T-helper 2 cell (primary cell): ENCODE data around the gene SLC2A4.

Source experiments
- DNase-seq, 5 experiments: peaks; one replicate each; pipeline versions ENCODE4 v3.0.0 to v3.0.0-alpha.2; 2012 to 2022

The SLC2A4 gene

DNA sequence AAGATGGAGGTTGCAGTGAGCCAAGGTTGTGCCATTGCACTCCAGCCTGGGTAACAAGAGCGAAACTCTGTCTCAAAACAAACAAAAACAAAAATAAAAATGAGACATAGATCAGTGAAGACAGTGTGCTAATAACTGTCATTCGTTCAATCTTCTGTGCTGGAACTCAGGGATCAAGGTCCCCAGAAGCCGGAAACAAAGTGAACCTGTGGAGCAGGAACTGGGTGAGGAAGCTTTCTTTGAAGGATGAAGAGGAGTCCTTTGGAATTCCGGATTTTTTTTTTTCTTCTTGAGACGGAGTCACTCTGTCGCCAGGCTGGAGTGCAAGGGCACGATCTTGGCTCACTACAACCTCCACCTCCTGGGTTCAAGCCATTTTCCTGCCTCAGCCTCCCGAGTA lies 2.1 kb upstream of the SLC2A4 start:
- DNase-seq = no peak

DNA sequence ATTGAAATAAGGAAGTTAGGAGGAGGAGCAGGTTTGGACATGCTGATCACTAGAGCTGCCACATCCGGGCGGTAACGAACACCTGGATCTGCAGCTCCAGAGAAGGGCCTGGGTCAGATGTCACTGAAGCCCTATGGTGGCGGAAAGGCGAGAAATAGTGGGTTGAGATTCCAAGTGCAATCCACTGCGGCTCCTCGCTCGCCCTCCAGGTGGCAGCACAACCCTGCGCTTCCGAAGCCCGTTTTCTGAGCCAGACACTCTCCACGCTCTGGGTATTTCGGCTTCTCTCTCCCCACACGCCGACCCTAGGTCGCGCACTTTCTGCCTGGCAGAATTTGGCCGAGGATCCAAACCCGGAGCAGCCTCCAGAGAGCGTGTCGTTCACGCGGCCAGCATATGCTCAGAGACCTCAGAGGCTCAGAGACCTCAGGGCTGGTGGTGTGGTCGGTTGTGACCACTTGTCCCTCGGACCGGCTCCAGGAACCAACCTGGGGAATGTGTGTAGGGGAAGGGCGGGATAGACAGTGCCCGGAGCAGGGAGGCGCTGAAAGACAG lies 922 bp upstream of the SLC2A4 start:
- DNase-seq = peak; percentile 67 to 81 (median 78)

DNA sequence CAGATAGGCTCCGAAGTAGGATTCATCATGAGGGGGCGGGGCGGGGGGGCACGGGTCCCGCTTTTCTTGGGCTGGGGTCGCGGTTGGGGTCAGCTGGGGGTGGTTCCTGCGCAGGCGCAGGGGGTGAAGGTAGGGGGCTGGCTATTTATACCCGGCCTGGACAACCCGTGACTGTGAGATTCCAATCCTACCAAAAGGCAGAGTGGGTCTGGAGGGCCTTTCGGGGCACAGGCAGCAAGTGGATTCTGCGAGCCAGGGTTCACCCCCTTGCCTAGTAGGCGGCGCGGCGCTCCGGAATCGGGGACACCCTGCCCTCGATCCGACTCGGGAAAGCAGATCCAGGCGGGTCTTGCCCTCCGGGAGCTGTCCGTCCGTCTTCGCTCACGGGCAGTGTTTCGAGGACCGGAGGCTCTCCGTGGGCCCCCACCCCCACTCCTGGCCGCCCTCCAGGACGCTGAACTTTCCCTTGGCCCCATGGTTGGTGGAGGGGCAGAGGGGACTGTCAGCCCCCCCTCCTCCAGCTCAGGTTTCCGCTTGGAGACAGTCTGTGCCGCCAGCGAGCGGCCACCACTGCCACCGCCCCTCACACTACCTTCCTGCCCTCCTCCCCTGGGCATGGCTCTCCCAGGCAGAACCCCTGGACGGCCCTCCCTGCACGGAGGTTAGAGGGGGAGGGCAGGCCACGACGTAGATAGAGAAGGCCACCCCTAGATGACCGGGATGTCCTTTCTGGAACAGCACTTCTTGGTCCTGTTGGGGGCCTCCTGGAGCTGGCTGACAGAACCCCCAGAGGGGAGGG lies 634 bp downstream of the SLC2A4 start:
- no peak for DNase-seq

DNA sequence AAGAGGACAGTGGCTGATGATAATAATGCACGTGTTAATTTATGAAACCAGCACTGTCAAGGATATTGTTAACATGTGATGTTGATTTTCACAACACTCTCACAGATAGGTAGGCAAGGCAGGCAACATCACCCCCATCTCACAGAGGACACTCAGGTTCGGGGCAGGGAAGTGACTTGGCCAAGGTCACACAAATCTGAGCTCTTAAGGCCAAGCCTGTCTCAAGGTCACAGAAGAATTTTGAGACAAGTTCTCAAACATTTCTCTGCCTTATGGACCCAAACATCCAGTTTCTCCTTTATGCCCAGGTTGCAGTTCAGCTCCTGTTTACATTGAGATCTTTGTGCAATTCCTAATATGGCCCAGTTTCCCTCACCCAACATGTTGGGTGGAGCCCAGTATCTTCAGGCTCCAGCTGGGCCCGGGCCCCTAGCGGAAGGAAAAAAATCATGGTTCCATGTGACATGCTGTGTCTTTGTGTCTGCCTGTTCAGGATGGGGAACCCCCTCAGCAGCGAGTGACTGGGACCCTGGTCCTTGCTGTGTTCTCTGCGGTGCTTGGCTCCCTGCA lies 1.3 kb downstream of the SLC2A4 start:
- DNase-seq = no peak

DNA sequence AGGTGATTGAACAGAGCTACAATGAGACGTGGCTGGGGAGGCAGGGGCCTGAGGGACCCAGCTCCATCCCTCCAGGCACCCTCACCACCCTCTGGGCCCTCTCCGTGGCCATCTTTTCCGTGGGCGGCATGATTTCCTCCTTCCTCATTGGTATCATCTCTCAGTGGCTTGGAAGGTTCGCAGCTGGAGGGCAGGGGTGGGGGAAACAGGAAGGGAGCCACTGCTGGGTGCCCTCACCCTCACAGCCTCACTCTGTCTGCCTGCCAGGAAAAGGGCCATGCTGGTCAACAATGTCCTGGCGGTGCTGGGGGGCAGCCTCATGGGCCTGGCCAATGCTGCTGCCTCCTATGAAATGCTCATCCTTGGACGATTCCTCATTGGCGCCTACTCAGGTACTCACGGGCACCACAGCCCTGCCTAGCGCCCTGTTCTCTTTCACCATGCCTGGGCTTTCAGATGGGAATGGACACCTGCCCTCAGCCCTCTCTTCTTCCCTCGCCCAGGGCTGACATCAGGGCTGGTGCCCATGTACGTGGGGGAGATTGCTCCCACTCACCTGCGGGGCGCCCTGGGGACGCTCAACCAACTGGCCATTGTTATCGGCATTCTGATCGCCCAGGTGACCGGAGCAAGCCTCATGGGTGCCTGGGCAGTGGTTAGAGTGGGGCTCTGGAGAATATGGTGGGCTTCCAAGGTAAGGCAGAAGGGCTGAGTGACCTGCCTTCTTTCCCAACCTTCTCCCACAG lies 2.1 kb downstream of the SLC2A4 start:
- DNase-seq = no peak

DNA sequence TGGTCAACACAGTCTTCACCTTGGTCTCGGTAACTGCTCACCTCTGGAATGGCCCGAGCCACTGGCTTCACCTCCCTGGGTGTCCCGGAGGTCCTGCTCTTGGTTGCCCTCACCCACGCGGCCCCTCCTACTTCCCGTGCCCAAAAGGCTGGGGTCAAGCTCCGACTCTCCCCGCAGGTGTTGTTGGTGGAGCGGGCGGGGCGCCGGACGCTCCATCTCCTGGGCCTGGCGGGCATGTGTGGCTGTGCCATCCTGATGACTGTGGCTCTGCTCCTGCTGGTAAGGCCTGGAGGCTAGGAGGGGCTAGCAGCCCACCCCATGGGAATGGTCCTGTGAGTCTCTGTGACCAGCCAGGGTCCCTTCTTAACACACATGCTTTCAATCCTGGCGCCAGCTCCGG lies 3.4 kb downstream of the SLC2A4 start:
- no peak for DNase-seq

DNA sequence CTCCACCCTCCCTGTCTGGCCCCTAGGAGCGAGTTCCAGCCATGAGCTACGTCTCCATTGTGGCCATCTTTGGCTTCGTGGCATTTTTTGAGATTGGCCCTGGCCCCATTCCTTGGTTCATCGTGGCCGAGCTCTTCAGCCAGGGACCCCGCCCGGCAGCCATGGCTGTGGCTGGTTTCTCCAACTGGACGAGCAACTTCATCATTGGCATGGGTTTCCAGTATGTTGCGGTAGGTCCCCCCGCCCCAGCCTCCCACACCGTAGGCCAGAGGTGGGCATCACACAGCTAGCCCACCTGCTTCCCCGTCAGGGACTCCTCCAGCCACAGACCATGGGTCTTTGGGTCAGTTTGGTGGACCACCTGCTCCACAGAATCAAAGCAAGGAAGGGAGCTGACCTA lies 4.2 kb downstream of the SLC2A4 start:
- DNase-seq = no peak

DNA sequence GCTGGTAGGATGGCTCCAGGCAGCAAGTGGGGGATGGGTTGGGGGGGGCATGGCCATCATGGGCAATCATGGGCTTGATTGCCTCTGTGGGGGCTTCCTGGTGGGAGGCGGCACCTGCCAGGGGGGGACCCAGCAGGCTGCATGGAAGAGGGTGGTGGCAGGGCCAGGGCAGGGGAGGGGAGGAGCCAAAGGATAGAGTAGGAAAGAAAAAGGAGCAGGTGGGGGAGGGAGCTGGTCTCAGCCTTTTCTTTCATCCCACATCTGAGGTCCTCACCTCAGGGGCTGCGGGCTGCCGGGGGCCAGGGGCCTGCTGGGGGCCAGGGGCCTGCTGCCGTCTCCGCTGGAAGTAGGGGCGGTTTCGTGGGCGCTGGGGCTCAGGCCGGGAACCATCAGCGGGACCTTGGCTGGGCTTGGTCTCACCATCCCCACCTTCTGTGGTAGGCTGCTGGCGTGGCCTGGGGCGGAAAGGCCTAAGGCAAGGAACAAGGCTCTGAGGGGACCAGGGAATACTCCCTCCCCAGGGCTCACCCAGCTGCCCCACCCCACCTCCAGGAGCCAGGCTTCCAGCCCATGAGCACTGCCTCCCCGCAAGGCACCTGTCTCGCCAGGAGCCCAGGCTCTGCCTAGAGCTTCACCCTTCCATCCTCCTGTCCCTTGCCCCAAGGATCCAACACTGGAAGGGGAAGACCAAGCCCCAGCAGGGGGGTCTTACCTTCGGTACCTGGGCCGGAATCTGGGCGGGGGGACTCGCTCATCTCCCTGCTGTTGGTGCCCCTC lies 7.9 kb downstream of the SLC2A4 start:
- DNase-seq = no peak

DNA sequence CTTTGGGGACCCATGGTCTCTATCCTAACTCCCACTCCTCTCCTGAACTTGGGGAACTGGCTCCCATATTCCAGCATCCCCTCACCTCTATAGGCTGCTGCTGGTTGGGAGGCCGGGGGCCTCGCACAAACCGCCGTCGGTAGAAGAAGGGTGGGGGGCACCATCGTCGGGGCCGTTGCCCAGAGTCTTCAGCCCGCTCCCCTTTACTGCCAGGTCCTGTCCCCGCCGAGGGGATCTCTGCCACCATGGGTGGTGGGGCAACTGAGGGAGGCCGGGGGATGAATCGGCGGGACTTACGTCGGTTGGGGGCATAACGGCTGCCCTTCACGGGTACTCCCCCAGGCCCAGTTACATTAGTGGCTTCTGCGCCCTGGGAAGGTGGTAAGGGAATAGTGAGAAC lies 8.6 kb downstream of the SLC2A4 start:
- no peak for DNase-seq

DNA sequence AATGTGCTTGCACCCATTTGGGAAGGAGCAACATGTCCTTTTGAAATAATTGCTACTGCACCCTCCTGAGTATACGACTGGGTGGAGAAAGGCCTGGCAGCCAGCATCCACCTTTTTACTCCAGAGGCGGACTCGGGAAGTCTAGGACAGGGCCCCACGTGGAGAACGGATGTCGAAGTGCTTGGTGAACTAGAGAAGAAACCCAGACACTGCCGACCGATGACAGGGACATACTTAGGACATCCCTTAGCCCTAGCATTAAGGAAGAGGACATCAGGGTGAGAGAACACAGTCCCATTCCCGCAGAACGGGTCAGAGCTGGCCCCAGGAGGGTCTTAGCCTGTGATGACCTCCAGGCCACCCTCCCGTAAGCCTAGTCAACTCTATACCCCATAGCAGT lies 9.2 kb downstream of the SLC2A4 start:
- no peak for DNase-seq

DNA sequence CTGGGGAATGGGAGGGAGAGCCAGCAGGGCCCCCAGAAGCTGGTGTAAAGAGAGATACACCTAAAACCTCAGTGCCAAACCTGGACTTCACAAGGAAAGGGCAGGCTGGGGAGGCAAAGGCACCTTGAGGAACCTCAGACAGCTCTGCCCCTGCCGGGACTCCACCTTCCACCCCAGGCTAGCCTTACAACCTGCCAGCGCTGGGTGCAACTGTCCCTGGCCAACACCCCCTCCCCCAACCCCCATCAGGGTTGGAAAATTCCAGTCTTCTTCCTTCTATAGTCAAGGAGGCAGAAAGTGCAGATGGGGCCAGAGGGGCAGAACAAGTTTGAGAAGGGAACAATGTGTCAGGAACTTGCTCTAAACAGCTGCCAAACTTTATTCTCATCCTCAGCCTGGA lies 10.7 kb downstream of the SLC2A4 start:
- no peak for DNase-seq

DNA sequence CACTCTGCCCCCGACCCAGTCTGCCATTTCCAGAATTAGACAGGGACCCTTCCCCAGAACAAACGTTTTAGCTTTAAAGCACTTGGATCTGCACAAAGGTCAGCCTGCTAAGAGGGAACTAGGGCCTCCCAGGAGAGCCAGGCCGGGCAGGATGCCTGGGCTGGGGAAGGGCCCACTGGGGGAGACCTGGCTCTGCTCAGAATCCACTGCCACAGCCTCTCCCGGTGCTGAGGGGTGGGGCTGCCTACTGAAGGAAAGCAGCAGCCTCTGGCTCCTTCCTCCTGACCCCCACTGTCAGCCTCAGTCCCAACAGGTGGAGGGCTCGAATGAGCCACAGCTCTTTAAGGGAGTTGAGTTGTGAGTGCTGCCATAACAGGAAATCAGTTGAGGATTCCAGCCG lies 11.2 kb downstream of the SLC2A4 start:
- no peak for DNase-seq

DNA sequence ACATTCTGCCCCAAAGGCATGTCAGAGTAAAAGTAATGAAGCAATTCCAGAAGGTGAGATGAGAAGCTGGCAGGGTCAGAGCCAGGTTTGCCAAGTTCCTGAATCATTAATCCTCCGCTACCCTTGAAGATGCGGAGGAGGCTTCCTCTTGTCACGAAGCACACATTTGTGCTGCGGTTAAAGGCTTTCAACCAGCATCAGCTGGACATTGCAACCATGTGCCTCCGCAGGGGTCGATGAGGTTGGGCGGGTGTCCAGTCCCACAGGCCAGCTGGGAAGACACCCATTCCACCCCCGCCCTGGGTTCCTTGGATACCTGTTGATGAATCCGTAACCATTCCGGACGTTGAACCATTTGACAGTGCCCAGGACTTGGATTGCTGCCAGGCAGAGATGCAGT lies 11.6 kb downstream of the SLC2A4 start:
- DNase-seq = no peak

DNA sequence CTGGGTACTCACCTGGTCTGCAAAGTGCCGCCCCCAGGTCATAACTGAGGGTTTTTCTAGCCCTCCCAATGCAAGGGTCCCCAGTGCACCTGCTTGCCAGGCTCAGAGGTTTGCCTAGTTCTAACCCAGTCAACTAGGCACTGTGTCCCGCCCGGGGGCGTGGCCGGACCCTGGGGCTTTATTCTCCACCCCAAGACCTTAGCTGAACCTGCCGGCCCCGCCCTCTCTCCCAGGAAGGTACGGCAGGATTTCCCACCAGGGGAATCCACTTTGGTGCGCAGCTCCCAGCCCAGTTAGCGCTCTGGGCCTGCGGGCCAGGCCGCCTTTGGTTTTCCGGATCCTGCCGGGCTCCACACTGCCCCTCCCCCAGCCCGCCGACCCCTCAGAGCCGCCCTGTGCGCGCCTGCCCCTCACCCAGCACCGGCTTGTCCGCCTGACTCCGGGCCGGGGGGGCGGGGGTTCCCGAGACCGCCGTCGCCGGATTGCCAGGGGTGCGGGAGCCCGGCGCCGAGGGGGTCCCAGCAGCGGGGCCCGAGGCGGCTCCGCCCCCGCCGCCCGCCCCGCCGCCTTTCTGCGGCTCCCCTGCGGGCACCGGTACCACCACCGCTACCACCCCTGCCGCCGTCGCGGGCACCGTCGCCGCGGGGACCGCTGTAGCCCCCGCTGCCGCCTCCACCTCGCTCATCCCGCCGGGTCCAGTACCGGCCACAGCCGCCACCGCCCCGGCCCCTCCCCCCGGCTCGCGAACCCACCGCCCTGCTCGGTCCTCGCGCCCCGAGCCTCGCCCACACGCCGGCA lies 12.5 kb downstream of the SLC2A4 start:
- DNase-seq = no peak

DNA sequence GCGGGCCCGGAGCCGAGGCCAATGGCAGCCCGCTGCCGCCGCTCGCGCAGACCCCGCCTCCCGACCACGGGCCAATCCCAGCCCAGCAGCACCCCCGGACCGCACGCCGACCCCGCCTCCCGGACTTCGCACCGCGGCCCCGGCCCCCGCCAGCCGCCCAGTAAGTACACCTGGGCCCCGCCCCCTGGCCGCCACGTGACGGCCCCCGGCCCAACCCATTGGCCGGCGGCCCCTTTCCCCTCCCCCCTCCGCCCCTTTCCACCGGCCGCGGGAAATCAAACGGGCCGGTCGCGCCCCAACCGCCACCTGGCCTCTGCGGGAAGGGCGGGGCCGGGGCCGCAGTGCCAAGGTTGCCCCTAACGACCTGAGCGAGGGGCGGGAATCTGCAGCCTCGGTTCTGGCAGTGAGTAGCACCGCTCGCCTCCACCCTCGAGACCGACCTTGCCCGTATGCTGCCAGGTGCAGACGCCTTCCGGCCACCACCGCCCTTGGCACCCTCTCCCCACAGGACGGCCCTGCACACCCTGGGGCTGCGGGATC lies 13.2 kb downstream of the SLC2A4 start, which contains the start of gene YBX2:
TSS of gene YBX2 (minus strand) at position 26 of the 540 bp plus-strand sequence. CDS start 139 bp downstream, outside the sequence.
- DNase-seq = peak; percentile 58 to 83 (median 62)

DNA sequence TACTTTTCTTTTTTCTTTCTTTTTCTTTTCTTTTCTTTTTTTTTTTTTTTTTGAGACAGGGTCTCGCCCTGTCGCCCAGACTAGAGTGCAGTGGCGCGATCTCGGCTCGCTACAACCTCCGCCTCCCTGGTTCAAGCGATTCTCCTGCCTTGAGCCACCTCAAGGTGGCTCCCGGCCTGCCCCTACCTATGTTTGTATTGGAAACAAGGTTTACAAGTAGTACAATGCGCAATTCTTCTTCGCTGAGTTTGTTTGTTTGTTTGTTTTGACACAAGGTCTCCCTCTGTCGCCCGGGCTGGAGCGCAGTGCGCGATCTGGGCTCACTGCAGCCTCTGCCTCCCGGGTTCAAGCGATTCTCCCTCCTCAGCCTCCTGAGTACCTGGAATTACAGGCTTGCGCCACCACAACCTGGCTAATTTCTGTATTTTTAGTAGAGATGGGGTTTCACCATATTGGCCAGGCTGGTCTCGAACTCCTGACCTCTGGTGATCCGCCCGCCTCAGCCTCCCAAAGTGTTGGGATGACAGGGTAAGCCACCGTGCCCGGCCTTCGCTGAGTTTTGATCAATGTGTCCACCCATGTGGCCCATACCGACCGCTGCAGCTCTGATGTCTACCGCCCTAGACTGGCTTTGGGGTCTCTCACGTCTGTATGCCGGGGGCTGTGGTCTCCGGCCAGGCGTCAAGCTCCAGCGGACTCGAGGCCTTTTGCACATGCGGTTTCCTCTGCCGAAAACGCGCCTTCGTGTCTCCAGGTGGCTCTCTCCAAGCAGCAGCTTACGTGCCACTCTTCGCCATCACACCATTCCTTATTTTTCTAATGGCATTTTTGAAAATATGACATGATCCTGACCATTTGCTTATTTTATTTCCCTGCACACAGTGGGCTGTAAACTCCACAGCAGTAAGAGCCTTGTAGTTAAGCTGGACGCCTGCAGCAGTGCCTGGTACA lies 14.0 kb downstream of the SLC2A4 start:
- no peak for DNase-seq

DNA sequence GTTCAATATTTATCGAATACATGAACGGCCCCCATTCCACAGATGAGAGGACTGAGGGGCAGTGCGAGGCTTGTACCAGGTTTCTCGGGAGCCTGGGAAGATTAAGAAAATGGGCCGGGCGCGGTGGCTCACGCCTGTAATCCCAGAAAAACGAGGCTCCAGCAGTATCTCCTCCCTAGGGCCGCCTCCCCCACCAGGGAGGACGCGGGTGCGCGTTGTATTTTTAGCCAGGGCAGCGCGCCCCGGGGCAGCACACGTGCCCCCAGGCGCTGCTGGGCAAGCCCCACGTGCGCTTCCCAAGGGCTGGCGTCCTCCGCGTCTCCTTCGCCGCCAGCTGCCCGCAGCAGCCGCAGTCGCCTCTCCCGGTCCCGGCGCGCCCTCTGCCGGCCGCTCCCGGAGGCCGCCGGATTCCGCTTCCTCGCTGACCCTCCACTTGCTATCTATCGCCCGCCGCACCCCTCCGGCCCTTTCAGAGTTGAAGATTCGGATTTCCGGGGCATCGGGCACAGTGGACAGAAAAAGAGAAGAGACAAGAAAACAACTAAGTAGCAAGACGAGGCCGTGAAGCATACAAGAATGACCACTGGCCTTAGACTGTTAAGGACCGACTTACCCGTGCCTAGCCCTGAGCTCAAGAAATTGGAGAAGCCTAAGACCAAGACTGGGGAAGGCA lies 14.8 kb downstream of the SLC2A4 start:
- DNase-seq = peak; percentile 40 to 62 (median 52)

DNA sequence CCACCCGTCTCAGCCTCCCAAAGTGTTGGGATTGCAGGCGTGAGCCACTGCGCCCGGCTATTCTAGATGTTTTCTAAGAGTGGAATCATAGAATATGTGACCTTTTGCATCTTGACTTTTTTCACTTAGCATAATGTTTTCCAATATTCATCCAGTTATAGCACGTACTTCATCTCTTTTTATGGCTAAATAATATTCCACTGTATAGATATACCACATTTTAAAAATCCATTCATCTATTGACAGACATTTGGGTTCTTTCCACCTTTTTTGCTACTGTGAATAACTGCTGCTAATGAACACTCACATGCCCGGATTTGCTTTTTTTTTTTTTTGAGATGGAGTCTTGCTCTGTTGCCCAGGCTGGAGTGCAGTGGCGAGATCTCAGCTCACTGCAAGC lies 22.7 kb downstream of the SLC2A4 start:
- DNase-seq = no peak

DNA sequence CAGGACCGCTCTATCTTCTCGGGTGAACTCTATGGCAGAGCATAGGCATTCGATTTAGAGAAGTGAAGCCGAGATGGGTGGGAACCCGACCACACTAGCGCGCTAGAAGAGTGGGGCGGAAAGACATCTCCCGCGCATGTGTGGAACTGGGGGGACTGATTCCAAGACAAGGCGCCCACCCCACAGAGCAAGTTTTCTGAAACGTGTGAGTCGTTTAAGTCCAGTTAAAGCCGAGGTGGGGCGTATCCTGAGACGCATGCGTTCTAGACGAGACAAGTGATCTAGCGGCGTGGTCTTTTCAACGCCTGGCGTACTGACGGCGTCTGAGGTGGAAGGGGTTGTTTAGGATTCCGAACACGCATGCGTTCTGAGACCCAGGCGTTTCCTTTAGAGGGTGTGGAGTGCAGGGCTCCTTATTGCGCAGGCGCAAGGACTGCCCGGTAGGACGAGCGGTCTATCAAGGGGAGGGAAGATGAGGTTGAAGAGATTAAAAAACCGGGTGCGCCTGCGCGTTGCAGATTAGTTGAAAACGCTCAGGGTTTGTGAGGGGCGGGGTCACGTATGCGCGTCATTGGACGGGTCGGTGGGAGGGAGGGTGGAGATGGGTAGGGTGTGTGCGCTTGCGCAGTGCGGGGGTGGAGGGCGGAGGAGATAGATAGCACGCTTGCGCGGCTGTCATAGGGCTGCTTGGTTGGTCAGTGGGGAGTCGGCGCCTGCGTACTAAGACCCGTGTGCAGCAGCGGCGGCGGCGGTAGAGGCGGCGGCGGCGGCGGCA lies 25.6 kb downstream of the SLC2A4 start, which contains the start of gene EIF5A:
TSS of gene EIF5A (plus strand) at position 718 of the 775 bp plus-strand sequence. CDS start 2,008 bp downstream, outside the sequence.
- DNase-seq = peak; percentile 100
